Stimulated activated CD8-positive, alpha-beta memory T cell treated with anti-CD3 and anti-CD28 coated beads, Interleukin-15, amount 100 ng/mL, for 48 hours (primary cell): ENCODE results near the gene PDGFA.

Experiments used
- DNase-seq, 2 donors: peaks; one replicate each; pipeline ENCODE4 v3.0.0-alpha.2; 2020; ENCODE audit warnings: low read depth in 2 of 2

PDGFA gene

GRCh38 chr7:517774-518629 lies 1.6 kb downstream of the PDGFA start:
- no peak for DNase-seq

DNA sequence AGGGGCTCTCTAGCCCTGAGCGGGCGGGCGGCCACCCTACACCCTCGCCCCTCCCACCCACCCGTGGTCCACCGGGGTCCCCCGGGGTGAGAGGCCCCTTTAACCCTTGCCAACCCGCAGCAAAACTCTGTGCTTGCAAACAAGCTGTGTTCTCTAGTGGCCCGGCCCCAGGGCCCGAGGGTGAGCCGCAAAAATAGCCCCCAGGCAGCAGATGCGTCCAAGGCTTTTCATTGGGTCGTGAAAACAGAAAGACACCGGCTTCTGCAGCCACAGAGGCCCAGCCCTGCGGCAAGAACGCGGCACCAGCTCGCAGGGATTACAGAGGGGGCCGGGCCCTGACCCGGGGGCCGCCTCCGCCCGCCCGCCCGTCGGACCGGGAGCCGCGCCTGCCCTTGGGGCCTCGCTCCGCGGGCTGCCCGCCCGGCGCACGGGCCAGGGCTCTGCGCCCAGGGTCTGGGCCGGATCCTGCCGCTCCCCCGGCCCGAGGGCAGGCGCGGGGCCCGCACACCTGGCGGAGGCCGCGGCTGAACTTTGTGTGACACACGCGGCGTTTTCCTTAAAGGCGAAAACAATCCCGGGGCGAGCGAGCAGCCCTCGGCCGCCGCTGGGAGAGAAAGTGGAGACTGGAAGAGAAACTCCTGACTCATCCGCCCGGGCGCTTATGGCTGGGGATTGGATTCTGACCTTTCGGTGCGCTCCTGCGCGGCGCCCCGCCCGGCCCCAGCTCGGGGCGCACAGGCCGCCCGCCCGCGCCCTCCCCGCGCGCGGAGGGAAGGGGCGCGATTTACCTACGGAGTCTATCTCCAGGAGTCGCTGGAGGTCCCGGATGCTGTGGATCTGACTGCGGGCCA lies 2.8 kb downstream of the PDGFA start:
- DNase-seq: no peak

GRCh38 chr7:516216-516605 lies 3.4 kb downstream of the PDGFA start:
- no peak for DNase-seq

DNA sequence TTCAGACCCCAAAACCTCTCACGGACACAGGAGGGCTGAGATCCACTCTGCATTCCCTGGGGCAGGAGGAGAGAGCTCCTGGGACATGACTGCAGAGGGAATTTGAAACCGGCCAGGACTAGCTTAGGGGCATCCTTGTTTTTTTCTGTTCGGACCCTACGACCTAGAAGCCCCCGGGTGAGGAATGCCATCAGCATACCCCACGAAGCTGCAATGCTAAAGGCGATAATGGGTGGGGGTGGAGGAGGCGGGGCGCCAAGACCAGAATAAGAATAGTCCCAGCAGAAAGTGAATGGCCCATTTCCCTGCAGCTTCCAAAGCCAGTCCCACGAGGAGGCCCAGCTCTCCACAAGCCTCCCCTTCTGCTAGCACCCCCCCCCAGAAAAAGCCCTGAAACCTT lies 4.0 kb downstream of the PDGFA start:
- DNase-seq: no peak

GRCh38 chr7:514651-515598 lies 4.7 kb downstream of the PDGFA start:
- no peak for DNase-seq

GRCh38 chr7:514242-514641 lies 5.4 kb downstream of the PDGFA start:
- DNase-seq: no peak

DNA sequence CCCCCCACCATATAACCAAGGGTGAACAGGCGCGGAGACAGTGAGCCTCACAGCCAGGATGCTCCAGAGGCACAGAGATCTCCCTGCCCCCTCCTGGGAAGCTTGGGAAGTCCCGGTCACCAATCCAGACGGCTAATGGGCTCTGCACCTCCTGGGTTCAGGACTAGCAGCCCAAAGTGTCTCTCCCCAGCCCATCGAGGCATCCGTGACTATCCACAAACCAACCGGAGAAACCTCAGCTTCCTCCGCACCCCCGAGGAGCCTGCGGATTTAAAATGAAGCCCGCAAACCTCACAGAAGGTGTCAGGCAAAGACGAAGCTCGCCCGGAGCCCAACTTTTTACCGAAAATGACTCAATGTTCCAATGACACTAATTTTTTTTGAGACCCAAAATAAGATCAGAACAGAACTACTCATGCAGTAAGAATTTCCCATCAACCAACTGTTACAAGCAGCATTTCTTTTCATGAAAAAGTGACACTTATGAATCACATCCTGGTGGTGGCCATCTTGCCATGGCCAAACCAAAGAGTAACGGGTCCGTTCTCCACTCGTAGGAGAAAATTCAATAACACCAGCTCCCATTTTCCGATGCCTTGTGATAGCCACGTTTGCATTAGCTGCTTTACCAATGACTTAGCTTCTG lies 6.0 kb downstream of the PDGFA start:
- no peak for DNase-seq

- no peak for DNase-seq
Observed at GRCh38 chr7:512541-513311, 6.9 kb downstream of the PDGFA start.

- no peak for DNase-seq
Observed at GRCh38 chr7:512146-512510, 7.5 kb downstream of the PDGFA start.

DNA sequence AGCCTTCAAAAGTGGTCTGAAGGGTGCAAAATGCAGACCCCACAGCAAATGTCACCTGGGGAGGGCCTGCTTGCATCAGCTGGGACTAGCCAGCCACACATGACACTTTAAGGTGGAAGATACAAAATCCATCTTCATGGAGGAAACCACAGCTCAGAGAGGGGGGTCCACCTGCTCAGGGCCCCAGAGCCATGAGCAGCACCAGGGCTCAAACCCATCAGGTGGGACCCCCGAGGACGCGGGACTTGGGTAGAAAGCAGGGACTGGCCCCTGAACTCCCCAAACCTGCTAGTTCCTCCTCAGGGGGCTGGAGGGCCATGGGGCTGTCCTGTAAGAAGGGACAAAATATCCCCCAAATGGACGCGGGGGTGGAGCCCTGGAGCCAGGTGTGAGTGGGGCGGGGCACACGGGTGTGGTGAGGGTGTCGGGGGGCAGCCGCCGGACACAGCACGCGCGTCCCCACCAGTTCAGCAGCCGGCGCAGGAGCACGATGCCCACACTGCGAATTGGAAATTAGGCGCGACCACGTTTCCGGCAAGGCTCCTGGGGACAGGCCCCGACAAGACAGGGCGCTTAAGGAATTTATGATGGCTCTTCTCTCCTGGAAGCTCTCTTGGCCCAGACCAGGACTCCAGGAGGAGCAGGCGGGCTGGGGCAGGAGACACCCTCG lies 8.0 kb downstream of the PDGFA start:
- no peak for DNase-seq

GRCh38 chr7:510782-511281 lies 8.8 kb downstream of the PDGFA start:
- no peak for DNase-seq

GRCh38 chr7:510131-510481 lies 9.5 kb downstream of the PDGFA start:
- DNase-seq: no peak

DNA sequence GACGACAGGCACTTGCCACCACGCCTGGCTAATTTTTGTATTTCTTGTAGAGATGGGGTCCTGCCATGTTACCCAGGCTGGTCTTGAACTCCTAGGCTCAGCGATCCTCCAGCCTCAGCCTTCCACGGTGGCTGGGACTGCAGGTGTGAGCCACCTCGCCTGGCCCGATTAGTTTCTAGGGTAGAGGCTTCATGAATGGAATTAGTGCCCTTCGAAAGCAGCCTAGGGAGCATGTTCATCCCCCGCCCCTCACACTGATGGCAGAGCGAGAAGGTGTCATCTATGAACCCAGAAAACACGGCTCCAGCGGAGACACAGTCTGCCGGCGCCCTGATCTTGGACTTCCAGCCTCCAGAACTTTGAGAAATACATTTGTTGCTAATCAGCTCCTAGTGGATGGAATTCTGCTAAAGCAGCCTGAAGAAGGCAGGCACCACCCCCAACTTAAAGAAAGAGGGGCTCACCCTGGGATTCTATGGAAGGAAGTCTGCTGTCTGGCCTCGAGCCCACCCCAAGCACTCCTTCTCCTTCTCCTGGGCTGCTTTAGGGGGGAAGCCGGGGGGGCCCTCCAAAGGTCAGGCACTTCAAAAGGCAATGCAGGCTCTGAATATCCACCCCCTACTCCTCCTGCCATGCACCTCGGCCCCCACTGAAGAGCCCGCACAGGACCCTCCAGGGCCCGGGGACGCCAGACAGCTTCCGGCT lies 10.1 kb downstream of the PDGFA start:
- DNase-seq: no peak

- DNase-seq: no peak
Observed at GRCh38 chr7:508461-509170, 11.0 kb downstream of the PDGFA start.

- DNase-seq: no peak
Observed at GRCh38 chr7:507623-508300, 11.9 kb downstream of the PDGFA start.

DNA sequence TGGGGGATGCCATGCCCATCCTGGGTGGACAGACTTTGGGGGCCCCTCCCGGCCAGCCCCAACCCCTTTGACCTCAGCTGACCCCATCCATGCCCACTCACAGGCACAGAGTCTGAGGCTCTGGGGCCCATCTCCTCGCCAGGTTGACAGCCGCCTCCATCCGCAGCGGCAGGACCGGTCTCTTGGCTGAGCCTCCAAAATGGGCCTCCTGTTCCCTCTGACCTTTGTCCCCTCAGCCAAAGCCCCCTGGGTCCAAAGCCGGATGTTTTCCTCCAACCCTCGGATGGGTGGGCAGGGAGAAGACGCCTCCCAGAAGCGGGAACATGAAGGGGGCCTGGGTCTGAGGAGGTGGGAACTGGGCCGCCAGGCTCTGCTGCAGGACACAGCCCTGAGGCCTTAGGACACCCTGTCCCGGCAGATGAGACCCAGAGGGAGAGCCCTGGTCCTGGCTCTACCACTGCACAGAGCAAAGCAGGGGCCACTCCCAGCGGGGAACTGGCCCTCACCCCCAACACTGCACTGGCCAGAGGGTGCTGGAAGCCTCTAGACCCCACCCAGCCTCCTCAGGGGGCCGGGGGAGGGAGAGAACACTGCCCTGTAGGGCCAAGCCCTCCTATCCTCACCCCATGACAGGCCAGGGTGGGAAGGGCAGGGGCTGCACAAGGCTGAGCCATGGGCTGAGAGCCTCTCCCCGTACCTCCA lies 12.6 kb downstream of the PDGFA start:
- no peak for DNase-seq

DNA sequence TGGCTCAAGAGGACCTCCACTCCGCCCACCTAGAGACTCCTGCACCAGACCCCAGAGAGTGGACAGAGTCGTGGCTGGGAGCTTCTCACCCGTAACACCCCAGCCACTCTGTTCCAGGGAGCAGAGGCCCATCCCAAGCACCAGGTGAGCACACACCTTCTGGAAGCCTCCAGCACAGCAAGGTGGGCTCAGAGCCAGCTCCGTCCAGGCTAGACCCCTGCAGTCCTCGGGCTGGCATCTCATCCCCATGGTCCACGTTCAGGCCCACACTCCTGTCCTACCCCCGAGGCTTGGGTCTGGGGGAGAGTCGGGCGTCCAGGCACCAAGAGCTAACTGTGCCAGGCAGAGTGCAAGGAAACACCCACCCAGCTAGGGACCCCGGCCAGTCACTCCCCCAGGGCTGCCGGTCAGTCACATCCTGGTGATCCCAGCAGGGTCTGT lies 13.2 kb downstream of the PDGFA start:
- DNase-seq: no peak
